Activated T-helper 1 cell treated with anti-CD3 and anti-CD28 coated beads, Interleukin-12 subunit alpha, Interleukin-12 subunit beta, Interleukin-2, Interleukin-4 antibody, amounts not matched to agents 30 ng/mL and 10 ng/mL and 1 ng/mL, durations not matched to agents 14 hours and 24 hours and 36 hours (primary cell): ENCODE data around the gene DNAH11. TPM values are rescaled to one million over a fixed set of nuclear protein-coding genes. Genes with fewer than 3 reads are reported as not detected.

Source experiments
- DNase-seq: peaks from one replicate; pipeline ENCODE4 v3.0.0; 2021; ENCODE audit warnings: low spot score
- H3K27ac Mint-ChIP-seq: one replicate; pipeline ENCODE4 v1.8.0; 2021; ENCODE audit warnings: mild to moderate bottlenecking, mixed read lengths
- H3K27me3 Mint-ChIP-seq: one replicate; pipeline ENCODE4 v1.8.0; 2022; ENCODE audit warnings: mild to moderate bottlenecking, moderate library complexity, mixed read lengths; ENCODE audit not compliant: insufficient read depth
- H3K36me3 Mint-ChIP-seq: one replicate; pipeline ENCODE4 v1.8.0; 2021; ENCODE audit warnings: low read depth, mixed read lengths
- H3K4me1 Mint-ChIP-seq: one replicate; pipeline ENCODE4 v1.8.0; 2021; ENCODE audit warnings: low read depth, mixed read lengths
- H3K4me3 Mint-ChIP-seq: one replicate; pipeline ENCODE4 v1.8.0; 2021; ENCODE audit warnings: mild to moderate bottlenecking, moderate library complexity, mixed read lengths
- H3K9me3 Mint-ChIP-seq: one replicate; pipeline ENCODE4 v1.8.0; 2021; ENCODE audit warnings: mixed read lengths
- intact Hi-C: fragments of 100-400 bp; cut with micrococcal nuclease; formaldehyde crosslinking; loops from one replicate; pipeline ENCODE4 v1.15.1; 2024
- total RNA-seq: library from RNA; stranded (reverse); gene quantifications from 2 replicates; pipeline ENCODE4 v1.2.3, GENCODE V29; 2022

Gene DNAH11
- total RNA-seq, 1 donor from 2014 or later, result 1.3 TPM

- Mint-ChIP-seq H3K36me3 (peaks cover 2% of the 10 kb centered on the region), H3K9me3 (no peaks in the 10 kb centered on the region), H3K27ac (no peak overlapping the region), H3K4me1 (no peaks in the 10 kb centered on the region), H3K27me3 (no peaks in the 10 kb centered on the region), H3K4me3 (no peak overlapping the region)
- no peak for DNase-seq
- intact Hi-C loops, result no loop called here
Observed at GRCh38 chr7:21616091-21616490, 73.3 kb downstream of the DNAH11 start.

GRCh38 chr7:21616796-21617436 lies 74.1 kb downstream of the DNAH11 start:
- no peak for DNase-seq
- intact Hi-C loops, result no loop called here
- Mint-ChIP-seq H3K27me3 (no peaks in the 10 kb centered on the region), H3K27ac (no peak overlapping the region), H3K36me3 (peaks cover 2% of the 10 kb centered on the region), H3K9me3 (no peaks in the 10 kb centered on the region), H3K4me3 (no peak overlapping the region), H3K4me1 (no peaks in the 10 kb centered on the region)

- Mint-ChIP-seq H3K36me3 (peaks cover 2% of the 10 kb centered on the region), H3K27me3 (no peaks in the 10 kb centered on the region), H3K27ac (no peak overlapping the region), H3K4me1 (no peaks in the 10 kb centered on the region), H3K4me3 (no peak overlapping the region), H3K9me3 (no peaks in the 10 kb centered on the region)
- intact Hi-C loops, result no loop called here
- no peak for DNase-seq
Observed at GRCh38 chr7:21617513-21617912, 74.7 kb downstream of the DNAH11 start.

GRCh38 chr7:21617916-21618390 lies 75.1 kb downstream of the DNAH11 start:
- Mint-ChIP-seq H3K27me3 (no peaks in the 10 kb centered on the region), H3K4me1 (no peaks in the 10 kb centered on the region), H3K36me3 (peaks cover 2% of the 10 kb centered on the region), H3K27ac (no peak overlapping the region), H3K9me3 (no peaks in the 10 kb centered on the region), H3K4me3 (no peak overlapping the region)
- no peak for DNase-seq
- intact Hi-C loops, result no loop called here

- Mint-ChIP-seq H3K4me1 (no peaks in the 10 kb centered on the region), H3K9me3 (no peaks in the 10 kb centered on the region), H3K27me3 (no peaks in the 10 kb centered on the region), H3K27ac (no peak overlapping the region), H3K4me3 (no peak overlapping the region), H3K36me3 (peaks cover 2% of the 10 kb centered on the region)
- intact Hi-C loops, result no loop called here
- DNase-seq, result no peak
Observed at GRCh38 chr7:21618706-21619105, 75.9 kb downstream of the DNAH11 start.

GRCh38 chr7:21620054-21620453 lies 77.2 kb downstream of the DNAH11 start:
- no peak for DNase-seq
- H3K27ac Mint-ChIP-seq, result no peak overlapping the region
- H3K9me3 Mint-ChIP-seq, result no peaks in the 10 kb centered on the region
- intact Hi-C loops, result no loop called here
- H3K36me3 Mint-ChIP-seq, result peaks cover 2% of the 10 kb centered on the region
- H3K27me3 Mint-ChIP-seq, result no peaks in the 10 kb centered on the region
- no peak overlapping the region for H3K4me3 Mint-ChIP-seq
- no peaks in the 10 kb centered on the region for H3K4me1 Mint-ChIP-seq

GRCh38 chr7:21624320-21624719 lies 81.5 kb downstream of the DNAH11 start:
- H3K9me3 Mint-ChIP-seq, result no peaks in the 10 kb centered on the region
- intact Hi-C loops, result no loop called here
- H3K36me3 Mint-ChIP-seq, result no peaks in the 10 kb centered on the region
- H3K4me3 Mint-ChIP-seq, result no peak overlapping the region
- H3K4me1 Mint-ChIP-seq, result no peaks in the 10 kb centered on the region
- H3K27me3 Mint-ChIP-seq, result no peaks in the 10 kb centered on the region
- H3K27ac Mint-ChIP-seq, result no peak overlapping the region
- DNase-seq, result no peak

- no peaks in the 10 kb centered on the region for H3K36me3 Mint-ChIP-seq
- intact Hi-C loops, result no loop called here
- no peak overlapping the region for H3K27ac Mint-ChIP-seq
- H3K9me3 Mint-ChIP-seq, result peaks cover 4% of the 10 kb centered on the region
- no peaks in the 10 kb centered on the region for H3K4me1 Mint-ChIP-seq
- DNase-seq, result no peak
- H3K4me3 Mint-ChIP-seq, result no peak overlapping the region
- H3K27me3 Mint-ChIP-seq, result peaks cover 2% of the 10 kb centered on the region
Observed at GRCh38 chr7:21636694-21637093, 93.9 kb downstream of the DNAH11 start.

- intact Hi-C loops, result no loop called here
- no peaks in the 10 kb centered on the region for H3K36me3 Mint-ChIP-seq
- H3K4me1 Mint-ChIP-seq, result no peaks in the 10 kb centered on the region
- H3K27me3 Mint-ChIP-seq, result peaks cover 2% of the 10 kb centered on the region
- H3K9me3 Mint-ChIP-seq, result no peaks in the 10 kb centered on the region
- H3K4me3 Mint-ChIP-seq, result no peak overlapping the region
- DNase-seq, result no peak
- no peak overlapping the region for H3K27ac Mint-ChIP-seq
Observed at GRCh38 chr7:21639206-21639868, 96.5 kb downstream of the DNAH11 start.

- H3K4me3 Mint-ChIP-seq, result no peak overlapping the region
- no peak overlapping the region for H3K27ac Mint-ChIP-seq
- no peaks in the 10 kb centered on the region for H3K9me3 Mint-ChIP-seq
- H3K36me3 Mint-ChIP-seq, result no peaks in the 10 kb centered on the region
- no peak for DNase-seq
- H3K27me3 Mint-ChIP-seq, result peaks cover 2% of the 10 kb centered on the region
- no peaks in the 10 kb centered on the region for H3K4me1 Mint-ChIP-seq
- intact Hi-C loops, result no loop called here
Observed at GRCh38 chr7:21640105-21640504, 97.3 kb downstream of the DNAH11 start.

- Mint-ChIP-seq H3K27me3 (peaks cover 2% of the 10 kb centered on the region), H3K27ac (no peak overlapping the region), H3K9me3 (no peaks in the 10 kb centered on the region), H3K36me3 (no peaks in the 10 kb centered on the region), H3K4me3 (no peak overlapping the region), H3K4me1 (no peaks in the 10 kb centered on the region)
- DNase-seq, result no peak
- intact Hi-C loops, result no loop called here
Observed at GRCh38 chr7:21641546-21641945, 98.7 kb downstream of the DNAH11 start.

GRCh38 chr7:21642422-21642821 lies 99.6 kb downstream of the DNAH11 start:
- Mint-ChIP-seq H3K27ac (no peak overlapping the region), H3K4me3 (no peak overlapping the region), H3K9me3 (no peaks in the 10 kb centered on the region), H3K27me3 (peaks cover 2% of the 10 kb centered on the region), H3K36me3 (no peaks in the 10 kb centered on the region), H3K4me1 (no peaks in the 10 kb centered on the region)
- no peak for DNase-seq
- intact Hi-C loops, result no loop called here

- DNase-seq, result no peak
- no peak overlapping the region for H3K27ac Mint-ChIP-seq
- H3K36me3 Mint-ChIP-seq, result no peaks in the 10 kb centered on the region
- H3K4me3 Mint-ChIP-seq, result no peak overlapping the region
- intact Hi-C loops, result no loop called here
- H3K9me3 Mint-ChIP-seq, result no peaks in the 10 kb centered on the region
- H3K27me3 Mint-ChIP-seq, result peaks cover 2% of the 10 kb centered on the region
- no peaks in the 10 kb centered on the region for H3K4me1 Mint-ChIP-seq
Observed at GRCh38 chr7:21651697-21652096, 108.9 kb downstream of the DNAH11 start.
